ENCODE measurements around the gene ACAD10.

DNA sequence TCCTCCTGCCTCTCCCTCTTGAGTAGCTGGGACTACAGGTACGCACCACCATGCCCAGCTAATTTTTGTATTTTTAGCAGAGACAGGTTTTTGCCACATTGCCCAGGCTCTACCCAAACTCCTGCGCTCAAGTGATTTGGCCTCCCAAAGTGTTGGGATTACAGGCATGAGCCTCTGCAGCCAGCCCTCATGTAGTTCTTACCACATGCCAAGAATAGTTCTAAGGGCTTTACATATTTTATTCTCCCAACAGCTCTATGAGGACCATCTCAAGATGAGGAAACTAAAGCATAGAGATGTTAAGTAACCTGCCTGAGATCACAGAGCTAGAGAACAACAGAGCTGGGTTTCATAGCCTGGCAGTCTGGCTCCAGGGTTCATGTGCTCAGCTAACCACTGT, 42.9 kb downstream of the ACAD10 start:
- TF ChIP-seq EZH2phosphoT487 (IDR thresholded peaks at IDR 0.05; ENCODE audit: insufficient read depth, low read depth) (no peak), EZH2 (IDR thresholded peaks at IDR 0.05; ENCODE audit: insufficient read depth, poor library complexity, severe bottlenecking) (no peak)

All from GM23248 (cell line).